K562 (cell line): ENCODE results near the gene NDUFS3. TPM values are rescaled to one million over a fixed set of nuclear protein-coding genes. Genes with fewer than 3 reads are reported as not detected.

Experiments
- BRF2 ChIP-seq: IDR thresholded peaks from 3 replicates; pipeline ENCODE4 v1.6.1; 2011; ENCODE audit warnings: borderline replicate concordance, mild to moderate bottlenecking; ENCODE audit not compliant: insufficient read length, insufficient read depth
- C11orf30 ChIP-seq: fragments of 450-650 bp; IDR thresholded peaks from 2 replicates; pipeline ENCODE4 v1.6.1; 2016; ENCODE audit warnings: low read depth, mild to moderate bottlenecking
- CEBPB ChIP-seq: fragments of 450-650 bp; IDR thresholded peaks from 2 replicates; pipeline ENCODE4 v1.6.1; 2016; ENCODE audit warnings: missing genetic modification characterization, missing compliant biosample characterization
- CTCF ChIP-seq, 3 experiments: IDR thresholded peaks in 2 of 3; conservative IDR thresholded peaks in 1 of 3; 2 replicates each; pipeline ENCODE4 v1.5.1; 2011 to 2012; ENCODE audit warnings: low read length in 3 of 3, mild to moderate bottlenecking in 3 of 3, control low read depth in 2 of 3, improper control_type of control experiment in 1 of 3, inconsistent platforms in 1 of 3, low read depth in 1 of 3, mixed read lengths in 1 of 3, moderate library complexity in 1 of 3; ENCODE audit not compliant: insufficient read depth in 2 of 3
- EGR1 ChIP-seq: fragments of 450-650 bp; conservative IDR thresholded peaks from 2 replicates; pipeline ENCODE4 v1.6.1; 2017; ENCODE audit warnings: mild to moderate bottlenecking
- ETV1 ChIP-seq: fragments of 450-650 bp; conservative IDR thresholded peaks from 2 replicates; pipeline ENCODE4 v1.6.1; 2016; ENCODE audit warnings: missing genetic modification characterization, control low read depth, low read depth, missing compliant biosample characterization
- FOS ChIP-seq: IDR thresholded peaks from 3 replicates; pipeline ENCODE4 v1.6.1; 2011; ENCODE audit not compliant: insufficient read length; ENCODE audit errors: extremely low read depth
- HSF4 ChIP-seq: fragments of 250-450 bp; sonication (Bioruptor Pico); IDR thresholded peaks from 2 replicates; pipeline ENCODE4 v2.1.2; 2022; ENCODE audit warnings: mild to moderate bottlenecking, moderate library complexity, borderline replicate concordance
- POLR2G ChIP-seq: fragments of 200-400 bp; formaldehyde crosslinking; IDR thresholded peaks from 2 replicates; pipeline ENCODE4 v1.6.1; 2017; ENCODE audit warnings: low read depth, mild to moderate bottlenecking, antibody characterized with exemption, low read length, moderate library complexity
- RBFOX2 ChIP-seq: fragments of 200-400 bp; formaldehyde crosslinking; IDR thresholded peaks from 2 replicates; pipeline ENCODE4 v1.6.1; 2017; ENCODE audit warnings: low read depth, mild to moderate bottlenecking, low read length, moderate library complexity
- SAP30 ChIP-seq: fragments of 200-600 bp; sonication (generic); IDR thresholded peaks from 2 replicates; pipeline ENCODE4 v1.6.1; 2012; ENCODE audit warnings: borderline replicate concordance, low read depth, mild to moderate bottlenecking, moderate library complexity, low read length, control low read depth, inconsistent platforms; ENCODE audit not compliant: insufficient read depth, poor library complexity, severe bottlenecking
- ZNF274 ChIP-seq: IDR thresholded peaks from 2 replicates; pipeline ENCODE4 v1.6.1; 2011; ENCODE audit warnings: low read depth, mild to moderate bottlenecking, low read length, moderate library complexity, borderline replicate concordance
- ZNF318 ChIP-seq, 2 experiments: fragments of 450-650 bp; IDR thresholded peaks; 2 replicates each; pipeline ENCODE4 v1.6.1; 2016; ENCODE audit warnings: mild to moderate bottlenecking in 2 of 2, borderline replicate concordance in 1 of 2, low read depth in 1 of 2, moderate library complexity in 1 of 2
- ZNF561 ChIP-seq: fragments of 450-650 bp; formaldehyde crosslinking; conservative IDR thresholded peaks from 2 replicates; pipeline ENCODE4 v1.4.0; 2020; ENCODE audit warnings: mild to moderate bottlenecking, moderate library complexity
- ZNF695 ChIP-seq: fragments of 450-650 bp; formaldehyde crosslinking; IDR thresholded peaks from 2 replicates; pipeline ENCODE4 v1.4.0; 2020; ENCODE audit warnings: mild to moderate bottlenecking, moderate library complexity
- polyA plus RNA-seq, 8 experiments: library from polyadenylated mRNA; depleted of rRNA in 4 of 8; stranded (reverse) in 5 of 8; unstranded in 3 of 8; fragments of >200 nt; fragmentation: Nextera tagmentation in 2 of 8; fragmentation: Illumina TruSeq in 1 of 8; extraction: Ambion mirVana in 2 of 8; extraction: Trizol in 1 of 8; gene quantifications; 2 replicates each; pipeline versions ENCODE4 v1.2.1 to v1.2.3, GENCODE V29; 2011 to 2014; ENCODE audit warnings: inconsistent platforms in 1 of 8, missing spikeins in 1 of 8
- total RNA-seq, 7 experiments: library from RNA; depleted of rRNA in 6 of 7; stranded (reverse); fragments of >200 nt in 6 of 7; fragmentation: Illumina TruSeq in 2 of 7; extraction: Trizol in 2 of 7; gene quantifications; 2 replicates each; pipeline versions ENCODE4 v1.2.1 to v1.2.3, GENCODE V29; 2011 to 2021; ENCODE audit warnings: low replicate concordance in 1 of 7

NDUFS3 gene
- total and polyA plus RNA-seq, 9 of the 15 experiments (the other 6 are each of a cell fraction or from before 2014, with no cell fraction given) = 38.7 to 341 (median 194) TPM

- no peak for TF ChIP-seq ZNF318 (IDR thresholded peaks at IDR 0.05; ENCODE audit: borderline replicate concordance in 1 of 2, low read depth in 1 of 2)
- TF ChIP-seq ZNF561 (CRISPR knock-in tag) = no peak
- no peak for TF ChIP-seq BRF2
- TF ChIP-seq EGR1 = no peak
- 0 out of 2 replicates have a peak, but pooled peaks have one; percentile 4 for TF ChIP-seq HSF4 (CRISPR knock-in tag)
- TF ChIP-seq ETV1 = no peak
- no peak for TF ChIP-seq CEBPB (tag)
- TF ChIP-seq SAP30 = no peak
- TF ChIP-seq CTCF (IDR thresholded peaks at IDR 0.05 in 2 of 3, conservative IDR thresholded peaks at IDR 0.05 in 1 of 3; ENCODE audit: insufficient read depth in 2 of 3, low read depth in 1 of 3, low read length in 3 of 3) = no peak
- peak; percentile 96 for TF ChIP-seq RBFOX2
- no peak for TF ChIP-seq ZNF274
- TF ChIP-seq ZNF695 = no peak
- no peak for TF ChIP-seq FOS
- TF ChIP-seq C11orf30 = peak; percentile 43
- peak; percentile 99 for TF ChIP-seq POLR2G
Measured at GRCh38 chr11:47565340-47566148, 13.3 kb upstream of the NDUFS3 start, which contains the start of gene PTPMT1 (continued).
